Measurements from ENCODE around the gene CDH23. TPM values are rescaled to one million over a fixed set of nuclear protein-coding genes. Genes with fewer than 3 reads are reported as not detected.

CDH23 gene
- total and polyA plus RNA-seq, 2 donors: 3.6 to 9.9 TPM

GRCh38 chr10:71496927-71497762 is 100.4 kb downstream of the CDH23 start:
- WGBS: 75% methylated on average over 14 of the region's 14 CpGs
- H3K4me3 ChIP-seq (ENCODE audit: low read depth, low read length): no peak overlapping the region
- no peak overlapping the region for H3K27ac ChIP-seq (ENCODE audit: low read depth)
- no peak for DNase-seq (ENCODE audit: extremely low spot score)
- no peaks in the 10 kb centered on the region for H3K4me1 ChIP-seq (ENCODE audit: insufficient read depth)
- no peaks in the 10 kb centered on the region for H3K36me3 ChIP-seq (ENCODE audit: insufficient read depth)

- Histone ChIP-seq H3K36me3 (ENCODE audit: insufficient read depth) (no peaks in the 10 kb centered on the region), H3K27ac (ENCODE audit: low read depth) (no peak overlapping the region), H3K4me3 (ENCODE audit: low read depth, low read length) (no peak overlapping the region), H3K4me1 (ENCODE audit: insufficient read depth) (no peaks in the 10 kb centered on the region)
- WGBS: 79% methylated on average over 9 of the region's 9 CpGs
- no peak for DNase-seq (ENCODE audit: extremely low spot score)
These were observed 101.1 kb downstream of the CDH23 start for GRCh38 chr10:71497763-71498326.

- Histone ChIP-seq H3K27ac (ENCODE audit: low read depth) (no peak overlapping the region), H3K4me3 (ENCODE audit: low read depth, low read length) (no peak overlapping the region), H3K4me1 (ENCODE audit: insufficient read depth) (no peaks in the 10 kb centered on the region), H3K36me3 (ENCODE audit: insufficient read depth) (no peaks in the 10 kb centered on the region)
- WGBS: 92% methylated on average over 4 of the region's 4 CpGs
- DNase-seq (ENCODE audit: extremely low spot score): no peak
These were observed 104.7 kb downstream of the CDH23 start for GRCh38 chr10:71501402-71501801.

DNA sequence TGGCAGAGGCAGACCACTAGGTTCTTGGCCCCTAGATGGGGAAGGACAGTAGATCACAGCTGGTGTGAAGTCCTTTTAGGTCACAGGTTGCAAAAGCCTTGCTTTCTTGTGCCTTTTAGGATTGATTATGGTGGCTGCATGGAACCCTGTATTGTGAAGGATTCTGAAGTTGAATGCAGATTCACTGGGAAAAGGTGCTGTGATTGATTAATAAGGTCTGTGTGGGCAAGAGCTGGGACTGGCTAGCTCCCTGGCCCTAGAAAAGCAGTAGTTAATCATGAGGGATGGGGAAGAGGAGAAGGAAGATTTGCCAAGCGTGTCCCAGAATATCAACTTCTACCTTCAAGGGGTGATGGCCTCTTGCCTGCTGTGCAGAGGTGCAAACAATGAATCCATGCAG is 105.5 kb downstream of the CDH23 start:
- Histone ChIP-seq H3K4me3 (ENCODE audit: low read depth, low read length) (no peak overlapping the region), H3K27ac (ENCODE audit: low read depth) (no peak overlapping the region), H3K4me1 (ENCODE audit: insufficient read depth) (no peaks in the 10 kb centered on the region), H3K36me3 (ENCODE audit: insufficient read depth) (no peaks in the 10 kb centered on the region)
- DNase-seq (ENCODE audit: extremely low spot score): no peak
- WGBS: 98% methylated on average over 1 of the region's 1 CpG

- no peak for DNase-seq (ENCODE audit: extremely low spot score)
- Histone ChIP-seq H3K27ac (ENCODE audit: low read depth) (no peak overlapping the region), H3K4me1 (ENCODE audit: insufficient read depth) (no peaks in the 10 kb centered on the region), H3K36me3 (ENCODE audit: insufficient read depth) (no peaks in the 10 kb centered on the region), H3K4me3 (ENCODE audit: low read depth, low read length) (no peak overlapping the region)
- 87% methylated on average over 5 of the region's 5 CpGs for WGBS
These were observed 106.1 kb downstream of the CDH23 start for GRCh38 chr10:71502851-71503250.

DNA sequence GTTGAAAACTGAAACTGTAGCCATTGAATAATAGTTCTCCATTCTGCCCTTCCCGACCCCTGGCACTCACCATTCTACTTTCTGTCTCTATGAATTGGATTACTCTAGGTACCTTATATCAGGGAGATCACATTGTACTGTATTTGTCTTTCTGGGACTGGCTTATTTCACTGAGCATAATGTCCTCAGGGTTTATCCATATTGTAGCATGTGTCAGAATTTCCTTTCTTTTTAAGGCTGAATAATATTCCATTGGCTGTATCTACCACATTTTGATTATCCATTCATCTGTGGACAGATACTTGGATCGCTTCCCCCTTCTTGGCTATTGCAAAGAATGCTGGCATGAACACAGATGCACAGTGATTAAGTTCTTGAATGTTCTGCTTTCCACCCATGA is 107.4 kb downstream of the CDH23 start:
- no peak overlapping the region for H3K4me3 ChIP-seq (ENCODE audit: low read depth, low read length)
- 88% methylated on average over 2 of the region's 2 CpGs for WGBS
- no peak for DNase-seq (ENCODE audit: extremely low spot score)

DNA sequence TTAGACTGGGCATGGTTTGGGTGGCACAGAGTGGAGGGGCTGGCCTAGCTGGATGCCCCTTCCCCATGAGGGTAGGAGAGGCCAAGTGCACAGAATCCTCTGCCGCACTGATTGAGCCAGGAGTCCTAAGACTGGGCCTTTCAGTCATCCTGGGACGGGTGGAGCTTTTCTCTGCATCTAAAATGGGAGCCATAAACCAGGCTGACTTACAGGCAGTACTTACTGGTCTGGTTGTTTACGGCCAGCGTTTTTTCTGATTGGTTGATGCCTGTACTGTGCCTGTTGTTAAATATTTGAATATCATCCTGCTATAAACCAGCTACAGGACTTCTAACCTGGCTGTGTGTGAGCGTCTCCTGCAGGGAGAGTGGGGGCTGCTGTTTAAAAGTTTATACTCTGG is 107.8 kb downstream of the CDH23 start:
- Histone ChIP-seq H3K36me3 (ENCODE audit: insufficient read depth) (no peaks in the 10 kb centered on the region), H3K27ac (ENCODE audit: low read depth) (no peak overlapping the region), H3K4me1 (ENCODE audit: insufficient read depth) (no peaks in the 10 kb centered on the region), H3K4me3 (ENCODE audit: low read depth, low read length) (no peak overlapping the region)
- WGBS: 70% methylated on average over 5 of the region's 5 CpGs
- no peak for DNase-seq (ENCODE audit: extremely low spot score)

More for the DNA sequence above, 107.4 kb downstream of the CDH23 start:
- Histone ChIP-seq H3K36me3 (ENCODE audit: insufficient read depth) (no peaks in the 10 kb centered on the region), H3K4me1 (ENCODE audit: insufficient read depth) (no peaks in the 10 kb centered on the region), H3K27ac (ENCODE audit: low read depth) (no peak overlapping the region)

GRCh38 chr10:71505862-71506261 is 109.1 kb downstream of the CDH23 start:
- Histone ChIP-seq H3K4me3 (ENCODE audit: low read depth, low read length) (no peak overlapping the region), H3K4me1 (ENCODE audit: insufficient read depth) (no peaks in the 10 kb centered on the region), H3K36me3 (ENCODE audit: insufficient read depth) (no peaks in the 10 kb centered on the region), H3K27ac (ENCODE audit: low read depth) (no peak overlapping the region)
- no peak for DNase-seq (ENCODE audit: extremely low spot score)
- WGBS: 95% methylated on average over 3 of the region's 3 CpGs

- H3K27ac ChIP-seq (ENCODE audit: low read depth): no peak overlapping the region
- H3K4me3 ChIP-seq (ENCODE audit: low read depth, low read length): no peak overlapping the region
- H3K36me3 ChIP-seq (ENCODE audit: insufficient read depth): no peaks in the 10 kb centered on the region
- DNase-seq (ENCODE audit: extremely low spot score): no peak
- WGBS: 98% methylated on average over 2 of the region's 2 CpGs
- H3K4me1 ChIP-seq (ENCODE audit: insufficient read depth): no peaks in the 10 kb centered on the region
These were observed 112.7 kb downstream of the CDH23 start for GRCh38 chr10:71509444-71509843.

GRCh38 chr10:71511206-71511605 is 114.5 kb downstream of the CDH23 start:
- 96% methylated on average over 4 of the region's 4 CpGs for WGBS
- no peak overlapping the region for H3K27ac ChIP-seq (ENCODE audit: low read depth)
- no peaks in the 10 kb centered on the region for H3K4me1 ChIP-seq (ENCODE audit: insufficient read depth)
- no peak for DNase-seq (ENCODE audit: extremely low spot score)
- H3K4me3 ChIP-seq (ENCODE audit: low read depth, low read length): no peak overlapping the region
- no peaks in the 10 kb centered on the region for H3K36me3 ChIP-seq (ENCODE audit: insufficient read depth)

DNA sequence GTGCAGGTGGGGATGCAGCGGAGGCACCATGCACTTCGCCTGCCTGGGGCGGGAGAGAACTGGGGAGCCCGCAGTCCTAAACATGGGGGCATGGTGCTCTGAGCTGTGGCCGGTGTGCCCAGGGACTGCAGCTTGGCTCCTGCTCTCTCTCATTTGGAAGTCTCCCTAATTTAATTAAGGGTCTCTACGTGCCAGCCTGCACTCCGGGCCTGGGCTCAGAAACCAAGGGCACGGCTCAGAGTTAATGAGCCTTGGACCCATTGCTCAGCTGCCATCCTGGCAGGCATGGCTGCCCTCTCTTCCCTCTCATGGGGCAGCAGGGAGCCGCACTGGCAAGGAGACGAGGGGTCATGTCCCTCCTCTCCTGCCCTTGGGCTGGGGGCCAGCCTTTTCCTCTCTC is 115.6 kb downstream of the CDH23 start:
- H3K4me1 ChIP-seq (ENCODE audit: insufficient read depth): no peaks in the 10 kb centered on the region
- no peak overlapping the region for H3K27ac ChIP-seq (ENCODE audit: low read depth)
- DNase-seq (ENCODE audit: extremely low spot score): no peak
- no peak overlapping the region for H3K4me3 ChIP-seq (ENCODE audit: low read depth, low read length)
- H3K36me3 ChIP-seq (ENCODE audit: insufficient read depth): no peaks in the 10 kb centered on the region
- WGBS: 88% methylated on average over 10 of the region's 10 CpGs

GRCh38 chr10:71512761-71513539 is 116.2 kb downstream of the CDH23 start:
- no peak overlapping the region for H3K27ac ChIP-seq (ENCODE audit: low read depth)
- peak; percentile 85 for DNase-seq (ENCODE audit: extremely low spot score)
- no peak overlapping the region for H3K4me3 ChIP-seq (ENCODE audit: low read depth, low read length)
- 62% methylated on average over 5 of the region's 5 CpGs for WGBS
- H3K4me1 ChIP-seq (ENCODE audit: insufficient read depth): no peaks in the 10 kb centered on the region
- H3K36me3 ChIP-seq (ENCODE audit: insufficient read depth): no peaks in the 10 kb centered on the region

GRCh38 chr10:71513540-71513853 is 116.8 kb downstream of the CDH23 start:
- DNase-seq (ENCODE audit: extremely low spot score): no peak
- WGBS: 91% methylated on average over 2 of the region's 2 CpGs
- no peaks in the 10 kb centered on the region for H3K4me1 ChIP-seq (ENCODE audit: insufficient read depth)
- no peak overlapping the region for H3K4me3 ChIP-seq (ENCODE audit: low read depth, low read length)
- no peaks in the 10 kb centered on the region for H3K36me3 ChIP-seq (ENCODE audit: insufficient read depth)
- H3K27ac ChIP-seq (ENCODE audit: low read depth): no peak overlapping the region

DNA sequence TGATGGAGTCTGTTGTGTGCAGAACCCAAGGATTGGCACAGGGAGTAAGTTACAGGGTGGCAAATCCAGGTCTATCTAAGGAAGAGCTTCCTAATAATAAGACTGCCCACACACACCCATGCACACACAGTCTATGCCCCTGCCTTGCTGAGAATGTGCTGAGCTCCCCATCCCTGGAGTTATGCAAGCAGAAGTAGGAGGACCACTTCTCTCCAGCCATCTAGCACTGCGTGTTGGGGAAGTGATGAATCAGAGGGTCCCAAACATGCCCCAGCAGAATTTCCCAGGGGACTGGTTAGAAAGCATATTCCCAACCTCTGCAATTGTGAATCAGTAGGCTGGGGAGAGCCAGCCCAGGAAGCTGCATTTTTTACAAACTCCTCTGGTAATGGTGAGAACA is 117.2 kb downstream of the CDH23 start:
- Histone ChIP-seq H3K27ac (ENCODE audit: low read depth) (no peak overlapping the region), H3K4me1 (ENCODE audit: insufficient read depth) (no peaks in the 10 kb centered on the region)
- WGBS: 68% methylated on average over 1 of the region's 1 CpG

More for the DNA sequence above, 117.2 kb downstream of the CDH23 start:
- no peak for DNase-seq (ENCODE audit: extremely low spot score)
- H3K4me3 ChIP-seq (ENCODE audit: low read depth, low read length): no peak overlapping the region
- H3K36me3 ChIP-seq (ENCODE audit: insufficient read depth): no peaks in the 10 kb centered on the region

All from urinary bladder (tissue), 4 donors.